HG02678 (cell line): ENCODE data around the gene BRD9.
"Not testable (repeated sequence)": the region's sequence is repeated elsewhere in the genome, so short reads cannot be mapped to it uniquely, and the experiment has no call there.

ENCODE experiments used
- ATAC-seq: cut with Tn5 transposase; IDR thresholded peaks from one replicate; pipeline ENCODE4 v1.9.1; 2021; ENCODE audit warnings: mild to moderate bottlenecking, moderate library complexity; ENCODE audit not compliant: unreplicated experiment

Gene BRD9

GRCh38 chr5:846602-847091, 46.0 kb downstream of the BRD9 start:
- not testable (repeated sequence) for ATAC-seq

GRCh38 chr5:845676-846601, 46.7 kb downstream of the BRD9 start:
- not testable (repeated sequence) for ATAC-seq

GRCh38 chr5:845031-845675, 47.4 kb downstream of the BRD9 start:
- not testable (repeated sequence) for ATAC-seq

- ATAC-seq: not testable (repeated sequence)
Measured at GRCh38 chr5:844426-844825, 48.2 kb downstream of the BRD9 start.

GRCh38 chr5:843926-844325, 48.7 kb downstream of the BRD9 start:
- ATAC-seq: not testable (repeated sequence)

GRCh38 chr5:843371-843770, 49.2 kb downstream of the BRD9 start:
- not testable (repeated sequence) for ATAC-seq

- not testable (repeated sequence) for ATAC-seq
Measured at GRCh38 chr5:842402-843221, 50.0 kb downstream of the BRD9 start.

- ATAC-seq: not testable (repeated sequence)
Measured at GRCh38 chr5:841531-842401, 50.8 kb downstream of the BRD9 start.

GRCh38 chr5:840974-841435, 51.6 kb downstream of the BRD9 start:
- not testable (repeated sequence) for ATAC-seq

GRCh38 chr5:840118-840973, 52.3 kb downstream of the BRD9 start:
- not testable (repeated sequence) for ATAC-seq

GRCh38 chr5:838431-838851, 54.2 kb downstream of the BRD9 start:
- ATAC-seq: not testable (repeated sequence)

- not testable (repeated sequence) for ATAC-seq
Measured at GRCh38 chr5:837621-838121, 54.9 kb downstream of the BRD9 start.

GRCh38 chr5:835933-836612, 56.5 kb downstream of the BRD9 start:
- ATAC-seq: not testable (repeated sequence)

GRCh38 chr5:834013-834412, 58.6 kb downstream of the BRD9 start:
- ATAC-seq: not testable (repeated sequence)

GRCh38 chr5:828194-828593, 64.4 kb downstream of the BRD9 start:
- not testable (repeated sequence) for ATAC-seq

GRCh38 chr5:825544-825943, 67.1 kb downstream of the BRD9 start:
- ATAC-seq: not testable (repeated sequence)

GRCh38 chr5:821504-821903, 71.1 kb downstream of the BRD9 start:
- ATAC-seq: no peak

- ATAC-seq: no peak
Measured at GRCh38 chr5:820245-820644, 72.4 kb downstream of the BRD9 start.
